ENCODE data around the gene FAF1. TPM values are rescaled to one million over a fixed set of nuclear protein-coding genes. Genes with fewer than 3 reads are reported as not detected.

The FAF1 gene
- total RNA-seq, 1 donor from 2014 or later, result 46.4 TPM

DNA sequence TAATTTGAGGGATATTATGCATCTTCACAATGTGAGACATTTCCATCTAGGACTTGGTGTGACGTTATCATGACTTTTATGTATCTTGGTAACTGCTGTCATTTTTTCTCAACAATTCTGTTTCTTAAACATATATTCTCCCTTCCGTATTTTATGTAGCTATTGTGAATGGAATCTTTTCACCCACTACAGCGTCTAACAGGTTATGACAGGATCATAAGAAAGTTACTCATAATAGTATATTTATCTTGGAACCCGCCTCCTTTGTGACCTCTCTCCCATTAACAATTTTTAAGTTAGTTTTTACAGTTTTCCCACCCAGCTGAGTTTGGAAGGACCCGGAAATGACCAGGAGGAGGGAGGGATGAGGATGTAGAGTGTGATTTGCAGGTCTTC, 530.1 kb downstream of the FAF1 start:
- H3K36me3 ChIP-seq, result no peaks in the 10 kb centered on the region
- H3K27ac ChIP-seq, result no peak overlapping the region
- DNase-seq (no peak), ATAC-seq (no peak)
- intact Hi-C loops (cut with DNase I), result no loop called here
- TF ChIP-seq, protein P1, sequence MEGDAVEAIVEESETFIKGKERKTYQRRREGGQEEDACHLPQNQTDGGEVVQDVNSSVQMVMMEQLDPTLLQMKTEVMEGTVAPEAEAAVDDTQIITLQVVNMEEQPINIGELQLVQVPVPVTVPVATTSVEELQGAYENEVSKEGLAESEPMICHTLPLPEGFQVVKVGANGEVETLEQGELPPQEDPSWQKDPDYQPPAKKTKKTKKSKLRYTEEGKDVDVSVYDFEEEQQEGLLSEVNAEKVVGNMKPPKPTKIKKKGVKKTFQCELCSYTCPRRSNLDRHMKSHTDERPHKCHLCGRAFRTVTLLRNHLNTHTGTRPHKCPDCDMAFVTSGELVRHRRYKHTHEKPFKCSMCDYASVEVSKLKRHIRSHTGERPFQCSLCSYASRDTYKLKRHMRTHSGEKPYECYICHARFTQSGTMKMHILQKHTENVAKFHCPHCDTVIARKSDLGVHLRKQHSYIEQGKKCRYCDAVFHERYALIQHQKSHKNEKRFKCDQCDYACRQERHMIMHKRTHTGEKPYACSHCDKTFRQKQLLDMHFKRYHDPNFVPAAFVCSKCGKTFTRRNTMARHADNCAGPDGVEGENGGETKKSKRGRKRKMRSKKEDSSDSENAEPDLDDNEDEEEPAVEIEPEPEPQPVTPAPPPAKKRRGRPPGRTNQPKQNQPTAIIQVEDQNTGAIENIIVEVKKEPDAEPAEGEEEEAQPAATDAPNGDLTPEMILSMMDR (IDR thresholded peaks at IDR 0.05), result no peak
- no peaks in the 10 kb centered on the region for H3K9me3 ChIP-seq
- no peak overlapping the region for H3K4me3 ChIP-seq
- H3K4me1 ChIP-seq, result peaks cover 14% of the 10 kb centered on the region
- H3K27me3 ChIP-seq, result peaks cover 78% of the 10 kb centered on the region

DNA sequence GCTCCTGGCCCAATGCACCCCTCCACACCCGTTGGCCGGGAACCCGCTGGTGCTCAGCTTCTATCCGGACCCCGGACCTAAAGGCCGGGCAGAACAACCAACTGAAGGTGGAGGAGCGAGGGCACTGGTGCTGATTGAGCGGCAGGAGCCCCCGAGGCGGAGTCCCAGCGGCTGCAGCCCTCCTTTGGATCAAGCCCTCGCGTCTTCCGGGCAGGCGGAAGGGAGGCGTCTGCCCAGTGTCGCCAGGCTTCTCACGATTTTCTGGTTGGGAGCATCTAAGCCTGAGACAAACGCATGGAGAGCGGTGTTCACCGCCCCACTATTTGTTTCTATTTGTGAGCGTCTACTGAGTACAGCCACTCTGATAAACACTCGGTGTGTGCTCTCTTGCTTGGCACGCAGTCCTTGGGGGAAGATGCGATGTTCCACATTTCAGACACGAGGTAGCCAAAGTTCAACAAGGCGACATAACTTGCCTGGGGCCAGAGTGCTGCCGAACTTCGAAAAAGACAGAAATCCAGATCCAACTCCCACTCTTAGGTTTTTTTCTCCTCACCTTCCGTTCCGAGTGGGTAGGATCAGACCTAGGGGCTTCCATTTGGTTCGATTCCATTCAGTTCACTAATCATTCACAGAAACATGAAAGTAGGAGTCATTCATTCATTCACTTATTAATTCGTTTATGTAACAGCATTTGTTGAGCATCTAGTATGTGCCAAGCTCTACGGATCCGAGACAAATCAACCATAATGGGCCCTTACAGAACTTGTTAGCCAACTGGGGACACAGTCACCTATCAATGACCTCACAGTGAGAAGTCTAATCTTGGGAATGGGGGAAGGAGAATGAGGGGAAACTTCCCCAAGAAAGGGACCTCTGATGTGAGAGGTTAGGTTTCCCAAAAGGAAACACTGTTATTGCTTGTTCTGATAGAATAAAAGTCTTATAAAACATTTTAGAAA, 532.0 kb downstream of the FAF1 start:
- peaks cover 98% of the 10 kb centered on the region for H3K27me3 ChIP-seq
- no peak for DNase-seq
- H3K9me3 ChIP-seq, result no peaks in the 10 kb centered on the region
- no peak for ATAC-seq
- no peaks in the 10 kb centered on the region for H3K36me3 ChIP-seq
- intact Hi-C loops (cut with DNase I), result no loop called here
- no peak overlapping the region for H3K4me3 ChIP-seq
- TF ChIP-seq, protein P1 (IDR thresholded peaks at IDR 0.05), result no peak
- H3K4me1 ChIP-seq, result peaks cover 31% of the 10 kb centered on the region
- H3K27ac ChIP-seq, result no peak overlapping the region

DNA sequence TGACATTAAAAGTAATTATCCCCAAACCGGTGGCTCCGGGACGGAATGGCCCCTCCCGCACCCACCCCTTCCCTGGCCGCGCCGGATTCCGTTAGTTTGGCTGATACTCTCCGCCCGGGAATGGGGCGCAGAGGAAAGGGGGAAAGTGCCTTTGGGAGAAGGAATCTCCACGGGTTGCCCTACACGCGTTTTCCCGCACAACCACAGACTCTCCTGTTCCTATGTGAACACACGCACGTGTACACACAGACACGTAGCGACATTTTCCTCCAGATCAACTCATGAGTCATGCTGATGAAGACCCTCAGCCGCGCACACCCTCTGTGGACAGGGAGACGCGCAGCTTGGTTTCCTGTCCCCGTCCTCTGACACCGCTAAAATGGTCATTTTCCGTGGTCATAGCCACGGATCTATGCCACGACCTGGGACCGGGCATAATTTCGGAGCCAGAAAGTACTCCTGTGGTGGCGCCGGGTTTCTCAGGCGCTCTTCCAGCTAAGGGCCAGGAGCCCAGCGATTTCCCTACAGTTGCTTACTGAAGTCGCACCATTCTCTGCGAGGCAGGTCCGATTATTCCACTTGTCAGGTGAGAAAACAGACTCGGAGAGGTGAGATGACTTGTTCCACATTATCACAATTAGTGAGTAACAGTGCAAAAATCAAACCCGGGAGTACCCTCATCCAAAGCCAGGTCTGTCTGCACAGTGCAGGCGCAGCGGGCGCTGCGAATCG, 532.8 kb downstream of the FAF1 start:
- peaks cover 98% of the 10 kb centered on the region for H3K27me3 ChIP-seq
- TF ChIP-seq, protein P1 (IDR thresholded peaks at IDR 0.05), result no peak
- peaks cover 36% of the 10 kb centered on the region for H3K4me1 ChIP-seq
- ATAC-seq (no peak), DNase-seq (no peak)
- intact Hi-C loops (cut with DNase I), result no loop called here
- no peak overlapping the region for H3K4me3 ChIP-seq
- no peaks in the 10 kb centered on the region for H3K36me3 ChIP-seq
- H3K9me3 ChIP-seq, result no peaks in the 10 kb centered on the region
- no peak overlapping the region for H3K27ac ChIP-seq

DNA sequence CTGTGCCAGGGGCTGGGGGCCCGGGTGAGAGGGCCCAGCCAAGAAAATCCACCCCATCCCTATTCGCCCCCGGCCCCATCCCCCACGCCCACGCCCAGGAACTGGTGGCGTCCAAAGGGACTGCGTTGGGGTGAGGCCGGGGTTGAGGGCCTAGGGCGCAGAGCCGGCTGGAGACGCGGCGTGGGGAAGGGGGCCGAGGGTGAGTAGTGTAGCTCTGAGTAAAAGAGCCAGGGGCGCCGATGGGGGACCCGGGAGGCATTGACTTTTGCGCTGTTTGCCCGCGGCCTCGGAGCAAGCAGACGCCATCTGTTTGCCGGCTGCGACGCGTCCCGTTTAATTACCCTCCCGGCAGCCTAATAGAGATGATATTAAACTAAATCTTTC, 533.4 kb downstream of the FAF1 start:
- ATAC-seq (no peak), DNase-seq (no peak)
- TF ChIP-seq, protein P1 (IDR thresholded peaks at IDR 0.05), result no peak
- H3K9me3 ChIP-seq, result no peaks in the 10 kb centered on the region
- peaks cover 36% of the 10 kb centered on the region for H3K4me1 ChIP-seq
- intact Hi-C loops (cut with DNase I), result no loop called here
- peaks cover 98% of the 10 kb centered on the region for H3K27me3 ChIP-seq
- no peak overlapping the region for H3K27ac ChIP-seq
- H3K4me3 ChIP-seq, result no peak overlapping the region
- no peaks in the 10 kb centered on the region for H3K36me3 ChIP-seq

- no peak for ATAC-seq
- H3K4me1 ChIP-seq, result peaks cover 36% of the 10 kb centered on the region
- no peak for DNase-seq
- peaks cover 99% of the 10 kb centered on the region for H3K27me3 ChIP-seq
- intact Hi-C loops (cut with DNase I), result no loop called here
- H3K36me3 ChIP-seq, result no peaks in the 10 kb centered on the region
- TF ChIP-seq, protein P1 (IDR thresholded peaks at IDR 0.05), result no peak
- no peak overlapping the region for H3K4me3 ChIP-seq
- no peak overlapping the region for H3K27ac ChIP-seq
- no peaks in the 10 kb centered on the region for H3K9me3 ChIP-seq
Observed at GRCh38 chr1:50426108-50426700, 533.9 kb downstream of the FAF1 start.
